ENCODE results near the gene PHLDB1. TPM values are rescaled to one million over a fixed set of nuclear protein-coding genes. Genes with fewer than 3 reads are reported as not detected.

The PHLDB1 gene
- total RNA-seq, 3 donors from 2014 or later: 104 to 150 (median 109) TPM

DNA sequence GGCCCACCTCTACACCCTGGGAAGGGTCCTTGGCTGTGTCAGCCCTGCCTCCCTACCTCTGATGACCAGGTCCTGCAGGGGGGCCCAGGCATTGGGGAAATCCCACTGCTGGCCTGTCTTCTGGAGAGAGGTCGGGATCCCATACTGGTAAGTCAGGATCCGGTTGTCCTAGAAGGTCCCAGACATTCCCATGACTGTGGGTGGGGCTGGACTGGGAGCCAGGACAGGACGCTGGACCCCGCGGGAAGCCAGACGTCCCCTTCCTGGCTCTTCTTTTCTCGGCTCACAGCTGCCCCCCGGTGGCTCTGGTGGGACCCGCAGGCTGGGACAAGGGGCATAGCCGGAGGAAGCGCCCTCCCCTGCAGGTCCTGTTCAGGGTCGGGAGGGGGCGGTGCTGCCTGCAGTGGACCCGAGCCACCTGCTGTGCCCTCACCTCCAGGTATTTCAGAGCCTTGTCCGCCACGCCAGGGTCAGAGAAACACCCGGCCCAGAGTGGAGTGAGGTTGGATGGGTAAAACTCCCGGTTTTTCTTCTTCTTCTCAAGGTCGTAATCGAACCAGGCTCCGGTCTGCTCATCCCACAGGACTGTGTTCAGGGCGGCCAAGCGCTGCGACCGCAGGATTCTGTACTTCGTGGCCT, 52.0 kb downstream of the PHLDB1 start:
- TF ChIP-seq, protein P1, sequence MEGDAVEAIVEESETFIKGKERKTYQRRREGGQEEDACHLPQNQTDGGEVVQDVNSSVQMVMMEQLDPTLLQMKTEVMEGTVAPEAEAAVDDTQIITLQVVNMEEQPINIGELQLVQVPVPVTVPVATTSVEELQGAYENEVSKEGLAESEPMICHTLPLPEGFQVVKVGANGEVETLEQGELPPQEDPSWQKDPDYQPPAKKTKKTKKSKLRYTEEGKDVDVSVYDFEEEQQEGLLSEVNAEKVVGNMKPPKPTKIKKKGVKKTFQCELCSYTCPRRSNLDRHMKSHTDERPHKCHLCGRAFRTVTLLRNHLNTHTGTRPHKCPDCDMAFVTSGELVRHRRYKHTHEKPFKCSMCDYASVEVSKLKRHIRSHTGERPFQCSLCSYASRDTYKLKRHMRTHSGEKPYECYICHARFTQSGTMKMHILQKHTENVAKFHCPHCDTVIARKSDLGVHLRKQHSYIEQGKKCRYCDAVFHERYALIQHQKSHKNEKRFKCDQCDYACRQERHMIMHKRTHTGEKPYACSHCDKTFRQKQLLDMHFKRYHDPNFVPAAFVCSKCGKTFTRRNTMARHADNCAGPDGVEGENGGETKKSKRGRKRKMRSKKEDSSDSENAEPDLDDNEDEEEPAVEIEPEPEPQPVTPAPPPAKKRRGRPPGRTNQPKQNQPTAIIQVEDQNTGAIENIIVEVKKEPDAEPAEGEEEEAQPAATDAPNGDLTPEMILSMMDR (IDR thresholded peaks at IDR 0.05): peak; percentile 85 to 96 (median 91)
- no peak for TF ChIP-seq POLR2A (IDR thresholded peaks at IDR 0.05)
- peak in 2 of 3 donors; percentile 27 to 48 for TF ChIP-seq POLR2AphosphoS5 (IDR thresholded peaks at IDR 0.05)
- peak overlapping the region; percentile 11 to 79 for H3K27ac ChIP-seq
- peak; percentile 84 to 91 for DNase-seq (ENCODE audit: low spot score in 2 of 2)
- H3K4me1 ChIP-seq: peaks cover 4 to 7% of the 10 kb centered on the region in 2 donors
- peak overlapping the region in 1 of 3 donors; percentile 37 for H3K4me3 ChIP-seq
- intact Hi-C loops (cut with DNase I; ENCODE audit: low total_unique reads): no loop called here
- no peaks in the 10 kb centered on the region for H3K36me3 ChIP-seq
- H3K9me3 ChIP-seq: no peaks in the 10 kb centered on the region
- H3K27me3 ChIP-seq: no peaks in the 10 kb centered on the region

DNA sequence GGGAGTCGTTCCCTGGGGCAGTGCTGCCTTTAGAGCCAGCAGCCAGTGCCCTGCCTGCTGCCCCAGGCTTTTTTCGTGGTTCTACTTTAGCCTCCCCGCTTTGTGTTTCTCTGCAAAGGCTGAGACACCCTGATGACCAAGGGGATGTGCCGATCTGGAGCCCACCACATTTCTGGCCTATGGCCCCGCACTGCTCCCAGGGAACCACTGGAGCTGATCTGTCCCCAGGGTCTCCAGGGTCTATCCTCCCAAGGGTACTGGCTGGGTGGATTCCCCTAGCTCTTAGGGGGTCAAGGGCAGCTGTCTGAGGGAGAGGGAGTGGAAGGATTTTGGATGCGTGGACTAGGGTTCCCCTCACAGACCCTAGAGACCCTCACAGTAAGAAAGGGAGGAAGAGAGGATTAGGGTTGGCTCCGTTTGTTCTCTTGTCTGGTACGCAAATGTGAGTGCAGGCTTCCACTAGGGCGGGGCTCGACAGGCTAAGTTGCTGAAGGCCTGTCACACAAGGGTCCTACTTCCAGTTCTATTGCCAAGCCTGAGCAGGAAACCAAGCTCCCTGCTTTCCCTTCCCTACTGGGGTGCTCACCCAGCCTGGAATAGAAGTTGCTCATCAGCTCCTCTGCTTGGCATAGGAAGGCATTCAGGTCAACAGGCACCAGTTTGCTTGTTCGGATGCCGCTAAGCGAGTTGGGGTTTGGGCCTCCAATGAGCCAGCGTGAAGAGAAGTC, 52.7 kb downstream of the PHLDB1 start:
- no peaks in the 10 kb centered on the region for H3K9me3 ChIP-seq
- intact Hi-C loops (cut with DNase I; ENCODE audit: low total_unique reads): no loop called here
- H3K4me3 ChIP-seq: peak overlapping the region in 1 of 3 donors; percentile 37
- no peak overlapping the region for H3K27ac ChIP-seq
- TF ChIP-seq POLR2A (IDR thresholded peaks at IDR 0.05) (no peak), POLR2AphosphoS5 (IDR thresholded peaks at IDR 0.05) (no peak)
- TF ChIP-seq, protein P1 (IDR thresholded peaks at IDR 0.05): no peak
- no peak for DNase-seq (ENCODE audit: low spot score in 2 of 2)
- H3K27me3 ChIP-seq: no peaks in the 10 kb centered on the region
- no peaks in the 10 kb centered on the region for H3K36me3 ChIP-seq
- H3K4me1 ChIP-seq: peaks cover 4 to 7% of the 10 kb centered on the region in 2 donors

DNA sequence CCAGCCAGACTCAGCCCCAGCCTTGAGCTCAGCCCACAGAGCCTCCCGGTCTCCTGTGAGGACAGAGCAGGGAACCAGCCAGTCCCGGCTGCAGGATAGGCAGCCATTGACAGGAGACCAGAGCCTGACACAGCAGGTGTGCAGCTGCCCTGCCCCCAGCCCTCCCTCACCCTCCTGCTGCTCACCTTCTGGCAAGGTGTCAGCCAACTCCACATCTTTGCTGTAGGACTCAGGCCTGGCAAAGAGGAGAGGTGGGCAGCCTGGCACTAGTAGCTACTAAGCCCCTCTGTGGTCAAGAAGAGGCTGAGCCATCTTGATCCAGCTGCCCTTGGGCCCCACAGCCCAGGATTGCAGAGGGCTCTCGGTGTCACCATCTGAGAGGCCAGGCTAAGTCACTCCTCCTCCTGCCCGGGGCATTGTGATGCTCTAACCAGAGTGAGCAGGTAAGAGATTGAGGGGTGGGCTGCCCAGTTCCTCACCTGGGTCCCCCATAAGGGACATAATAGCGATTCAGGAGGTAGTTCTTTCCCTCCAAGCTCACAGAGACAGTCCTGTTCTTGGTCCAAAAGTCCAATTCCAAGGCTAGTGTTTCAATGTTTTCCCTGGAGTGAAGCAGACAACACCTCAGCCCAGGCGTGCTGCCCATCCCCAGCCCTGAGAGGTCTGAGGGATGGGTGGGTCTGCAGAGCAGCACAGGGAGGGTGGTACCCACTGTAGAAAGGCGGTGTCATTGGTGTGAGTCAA, 53.4 kb downstream of the PHLDB1 start:
- Histone ChIP-seq H3K9me3 (no peaks in the 10 kb centered on the region), H3K27ac (no peak overlapping the region), H3K36me3 (no peaks in the 10 kb centered on the region), H3K27me3 (no peaks in the 10 kb centered on the region), H3K4me1 (peaks cover 4 to 7% of the 10 kb centered on the region in 2 donors), H3K4me3 (no peak overlapping the region)
- DNase-seq (ENCODE audit: low spot score in 2 of 2): no peak
- TF ChIP-seq POLR2A (IDR thresholded peaks at IDR 0.05): no peak
- no peak for TF ChIP-seq POLR2AphosphoS5 (IDR thresholded peaks at IDR 0.05)
- TF ChIP-seq, protein P1 (IDR thresholded peaks at IDR 0.05): no peak
- intact Hi-C loops (cut with DNase I; ENCODE audit: low total_unique reads): loop anchor here (1.0 kb wide), 1 partner anchor 48 kb away; no protein-coding TSS in a partner anchor

DNA sequence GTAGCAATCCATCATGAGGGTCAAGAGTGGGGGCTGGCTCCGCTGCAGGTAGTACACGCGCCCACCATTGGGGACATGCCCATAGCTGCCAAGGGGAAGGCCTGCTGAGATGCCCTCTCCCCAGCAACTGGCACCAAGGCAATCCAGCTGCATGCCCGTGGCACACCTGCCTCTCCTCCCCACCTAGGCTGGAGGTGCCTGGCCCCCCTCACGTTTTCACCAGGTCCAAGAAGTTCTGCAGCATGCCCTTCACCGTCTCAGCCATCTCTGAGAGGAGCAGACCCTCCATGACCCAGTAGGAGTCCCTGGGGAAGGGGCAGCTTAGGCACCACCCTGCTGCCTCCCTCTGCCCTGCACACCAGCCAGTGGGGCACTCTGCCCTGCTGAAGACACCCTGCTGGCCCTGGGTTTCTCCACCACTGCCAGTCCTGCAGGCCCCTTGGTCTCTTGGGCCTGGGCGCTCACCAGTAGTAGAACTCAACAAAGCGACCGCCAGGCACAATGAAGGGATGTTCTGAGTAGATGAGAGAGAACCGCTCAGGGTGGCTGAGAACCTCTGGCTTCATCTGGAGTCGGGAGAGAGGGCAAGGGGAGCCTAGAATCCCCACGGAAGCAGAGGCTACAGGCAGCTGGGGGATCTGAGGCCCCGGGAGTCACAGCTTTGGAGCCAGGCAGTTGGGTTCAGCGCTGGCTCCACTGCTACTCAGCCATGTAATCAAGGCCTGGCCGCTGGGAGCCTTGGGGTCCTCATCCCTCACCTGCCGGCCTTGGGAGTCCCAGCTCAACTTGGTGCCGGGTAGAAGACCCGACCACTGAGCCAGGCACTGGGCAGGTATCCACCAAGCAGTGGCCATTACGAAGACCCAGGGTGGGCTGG, 54.2 kb downstream of the PHLDB1 start:
- Histone ChIP-seq H3K4me3 (no peak overlapping the region), H3K4me1 (peaks cover 4 to 7% of the 10 kb centered on the region in 2 donors), H3K9me3 (no peaks in the 10 kb centered on the region), H3K27me3 (no peaks in the 10 kb centered on the region), H3K27ac (no peak overlapping the region), H3K36me3 (no peaks in the 10 kb centered on the region)
- intact Hi-C loops (cut with DNase I; ENCODE audit: low total_unique reads): loop anchor here (1.0 kb wide), 1 partner anchor 48 kb away; no protein-coding TSS in a partner anchor
- DNase-seq (ENCODE audit: low spot score in 2 of 2): no peak
- no peak for TF ChIP-seq POLR2AphosphoS5 (IDR thresholded peaks at IDR 0.05)
- TF ChIP-seq, protein P1 (IDR thresholded peaks at IDR 0.05): no peak
- TF ChIP-seq POLR2A (IDR thresholded peaks at IDR 0.05): no peak

All from breast epithelium (tissue), 4 donors.